GM18498 (cell line): ENCODE data around the gene CDKL2.
A peak's percentile ranks its signal among the peaks of the same experiment; 100 is the strongest.
"Not testable (repeated sequence)": the region's sequence is repeated elsewhere in the genome, so short reads cannot be mapped to it uniquely, and the experiment has no call there.

ENCODE experiments used
- ATAC-seq: cut with Tn5 transposase; IDR thresholded peaks from one replicate; pipeline ENCODE4 v1.9.1; 2021; ENCODE audit warnings: mild to moderate bottlenecking, moderate library complexity; ENCODE audit not compliant: unreplicated experiment

The CDKL2 gene

DNA sequence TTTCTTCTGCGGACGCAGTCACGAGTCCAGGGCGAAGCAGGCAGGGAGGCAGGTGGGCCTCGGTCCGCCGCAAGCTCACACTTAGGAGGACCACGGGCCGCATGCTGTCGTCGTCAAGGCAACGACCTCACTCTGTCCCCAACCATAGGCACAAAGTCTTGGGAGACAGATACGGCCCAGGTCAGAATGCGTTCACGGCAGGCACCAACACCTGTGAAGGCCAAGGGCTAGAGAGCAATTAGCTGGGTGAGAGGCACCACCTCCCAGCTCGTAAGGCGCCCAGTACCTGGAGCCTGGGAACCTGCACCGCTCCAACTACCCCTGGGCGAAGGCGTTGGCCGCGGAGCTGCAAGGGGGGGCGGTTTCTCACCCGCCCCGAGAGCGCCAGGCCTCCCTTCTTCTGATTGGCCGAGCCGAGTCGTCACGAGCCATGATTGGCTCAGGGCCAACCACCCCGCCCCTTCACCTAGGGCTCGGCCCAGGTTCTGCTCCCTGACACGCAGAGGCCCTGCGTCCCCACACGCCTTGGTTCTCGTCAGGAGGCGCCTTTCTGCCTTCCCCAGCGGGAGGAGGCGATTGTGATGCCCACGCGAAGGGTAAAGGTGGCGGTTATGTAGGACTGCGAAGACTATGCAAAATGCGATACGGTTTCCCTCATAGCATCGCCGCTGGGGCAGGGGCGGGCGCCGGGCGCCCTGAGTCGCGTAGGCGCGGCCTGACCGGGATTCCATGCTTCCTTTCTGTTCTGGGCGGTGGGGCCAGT, at the start of gene CDKL2:
Gene CDKL2, minus strand, starts transcription at position 355 of the 763 bp plus-strand sequence. CDS start 4,540 bp downstream, outside the sequence.
- ATAC-seq, result peak; percentile 100

DNA sequence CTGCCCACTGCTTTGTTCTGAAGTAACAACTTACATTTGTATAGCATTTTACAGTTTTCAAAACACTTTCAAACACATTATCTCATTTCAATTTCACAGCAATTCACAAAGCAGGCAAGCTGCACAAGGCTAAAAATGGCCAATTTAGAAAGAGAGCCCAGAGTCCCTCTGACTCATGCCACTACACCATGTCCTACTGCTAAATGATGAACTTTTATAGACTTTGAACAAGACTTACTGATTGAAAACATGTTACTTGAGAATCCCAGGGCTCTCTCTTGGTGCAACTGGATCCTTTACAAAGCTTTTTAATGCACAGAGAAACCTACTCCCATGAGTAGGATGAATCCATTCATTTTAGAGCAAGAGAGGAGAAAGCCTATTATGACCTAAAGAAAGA, 48.6 kb upstream of the CDKL2 start:
- no peak for ATAC-seq

DNA sequence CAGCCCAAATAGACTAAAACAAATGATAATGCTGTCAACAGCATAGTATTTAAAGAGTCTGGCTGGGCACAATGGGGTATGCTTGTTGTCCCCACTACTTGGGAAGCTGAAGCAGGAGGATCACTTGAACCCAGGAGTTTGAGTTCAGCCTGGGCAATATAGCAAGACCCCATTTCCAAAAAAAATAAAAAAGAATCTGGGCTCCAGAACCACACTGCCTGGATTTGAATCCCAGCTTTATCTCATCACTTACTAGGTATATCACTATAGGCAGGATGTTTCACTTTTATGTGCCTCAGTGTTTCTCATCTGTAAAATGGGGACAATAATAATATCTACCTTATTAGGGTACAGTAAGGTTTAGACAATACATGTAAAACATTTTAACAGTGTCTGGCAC, 48.1 kb upstream of the CDKL2 start:
- no peak for ATAC-seq

DNA sequence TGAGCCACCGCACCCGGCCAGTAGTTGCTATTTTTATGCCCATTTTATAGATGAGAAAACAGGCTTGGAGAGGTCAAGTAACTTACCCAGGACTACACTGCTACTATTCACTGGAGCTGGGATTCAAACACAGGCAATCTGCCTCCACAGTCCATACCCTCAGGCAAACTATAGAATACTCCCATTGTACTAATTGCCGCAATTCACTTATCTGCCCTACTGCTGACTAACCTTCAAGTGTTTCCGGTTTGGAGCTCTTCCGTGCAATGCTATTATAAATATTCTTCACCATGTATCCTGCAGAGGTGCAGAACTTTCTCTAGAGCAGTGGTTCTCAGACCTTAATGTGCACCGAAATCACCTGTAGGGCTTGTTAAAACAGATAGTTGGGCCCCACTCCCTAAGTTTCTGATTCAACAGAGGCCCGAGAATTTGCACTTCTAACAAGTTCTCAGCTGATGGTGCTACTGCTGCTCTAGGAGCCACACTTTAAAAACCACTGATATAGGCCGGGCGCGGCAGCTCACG, 44.7 kb upstream of the CDKL2 start:
- no peak for ATAC-seq

DNA sequence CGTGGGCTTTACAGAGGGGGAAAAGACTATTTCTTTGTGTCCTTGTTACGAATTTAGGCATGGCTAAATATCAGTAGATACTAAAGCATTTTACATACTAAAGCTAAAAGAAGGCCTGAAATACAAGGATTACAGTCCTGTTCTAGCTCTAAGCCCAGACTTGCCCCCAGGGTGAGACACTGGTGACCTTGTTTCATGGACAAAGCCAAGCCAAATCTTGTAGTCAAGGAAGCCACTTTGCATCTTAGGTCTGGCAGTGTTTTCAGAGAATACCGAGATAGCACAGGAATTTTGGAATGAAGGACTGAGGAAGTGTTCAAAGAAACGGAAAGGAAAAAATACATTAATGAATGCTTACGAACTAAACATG, 43.6 kb upstream of the CDKL2 start:
- no peak for ATAC-seq

GRCh38 chr4:75673027-75673958, 43.0 kb upstream of the CDKL2 start, which contains the start of gene G3BP2:
Gene G3BP2, minus strand, starts transcription at chr4:75673411. Its CDS starts 11,386 bp downstream, at chr4:75662025.
- ATAC-seq, result peak; percentile 95

- ATAC-seq, result peak; percentile 32
Measured at GRCh38 chr4:75672461-75673026, 42.2 kb upstream of the CDKL2 start.

- ATAC-seq, result no peak
Measured at GRCh38 chr4:75671802-75672421, 41.6 kb upstream of the CDKL2 start.

- no peak for ATAC-seq
Measured at GRCh38 chr4:75668596-75668995, 38.3 kb upstream of the CDKL2 start.

DNA sequence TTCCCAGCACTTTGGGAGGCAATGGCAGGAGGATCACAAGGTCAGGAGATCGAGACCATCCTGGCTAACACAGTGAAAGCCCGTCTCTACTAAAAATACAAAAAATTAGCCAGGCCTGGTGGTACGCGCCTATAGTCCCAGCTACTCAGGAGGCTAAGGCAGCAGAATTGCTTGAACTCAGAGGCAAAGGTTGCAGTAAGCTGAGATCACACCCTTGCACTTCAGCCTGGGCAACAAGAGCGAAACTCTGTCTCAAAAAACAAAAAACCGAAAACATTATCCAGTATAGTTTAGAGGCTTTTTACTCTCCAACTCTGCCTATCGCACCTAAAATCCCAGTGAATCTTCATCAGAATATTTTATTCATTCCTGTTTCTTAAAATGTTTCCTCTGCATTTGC, 37.3 kb upstream of the CDKL2 start:
- ATAC-seq, result not testable (repeated sequence)

GRCh38 chr4:75666299-75666698, 36.0 kb upstream of the CDKL2 start:
- ATAC-seq, result no peak

DNA sequence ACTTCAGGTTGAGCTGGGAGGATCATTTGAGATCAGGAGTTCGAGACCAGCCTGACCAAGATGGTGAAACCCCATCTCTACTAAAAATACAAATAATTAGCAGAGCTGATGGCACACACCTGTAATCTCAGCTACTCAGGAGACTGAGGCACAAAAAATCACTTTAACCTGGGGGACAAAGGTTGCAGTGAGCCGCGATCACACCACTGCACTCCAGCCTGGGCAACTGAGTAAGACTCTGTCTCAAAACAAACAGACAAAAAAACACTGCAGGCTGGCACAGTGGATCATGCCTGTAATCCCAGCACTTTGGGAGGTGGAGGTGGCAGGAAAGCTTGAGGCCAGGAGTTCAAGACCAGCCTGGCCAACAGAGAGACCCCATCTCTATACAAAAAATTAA, 34.3 kb upstream of the CDKL2 start:
- not testable (repeated sequence) for ATAC-seq

DNA sequence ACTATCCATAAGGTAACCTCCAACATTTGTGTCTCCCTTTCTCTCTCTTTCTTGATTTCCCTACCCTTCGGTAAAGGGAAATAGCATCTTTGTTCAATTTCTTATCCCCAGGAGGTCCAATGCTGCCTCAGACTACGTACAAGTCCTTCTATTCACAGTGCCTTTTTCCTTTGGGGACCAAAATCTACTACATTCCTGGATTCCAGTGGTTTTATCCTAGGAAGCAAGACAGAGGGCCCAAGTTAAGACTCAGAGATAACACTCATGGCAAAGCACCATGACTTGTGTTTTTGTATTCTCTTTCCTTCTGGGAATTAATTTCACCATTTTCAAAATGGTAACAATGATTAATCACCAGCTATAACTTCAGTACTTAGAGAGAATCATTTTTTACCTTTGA, 32.3 kb upstream of the CDKL2 start:
- no peak for ATAC-seq

GRCh38 chr4:75660491-75660890, 30.2 kb upstream of the CDKL2 start:
- no peak for ATAC-seq

GRCh38 chr4:75659512-75660031, 29.2 kb upstream of the CDKL2 start:
- no peak for ATAC-seq

GRCh38 chr4:75658876-75659275, 28.5 kb upstream of the CDKL2 start:
- no peak for ATAC-seq

GRCh38 chr4:75655562-75655961, 25.2 kb upstream of the CDKL2 start:
- no peak for ATAC-seq

GRCh38 chr4:75654905-75655304, 24.6 kb upstream of the CDKL2 start:
- no peak for ATAC-seq

DNA sequence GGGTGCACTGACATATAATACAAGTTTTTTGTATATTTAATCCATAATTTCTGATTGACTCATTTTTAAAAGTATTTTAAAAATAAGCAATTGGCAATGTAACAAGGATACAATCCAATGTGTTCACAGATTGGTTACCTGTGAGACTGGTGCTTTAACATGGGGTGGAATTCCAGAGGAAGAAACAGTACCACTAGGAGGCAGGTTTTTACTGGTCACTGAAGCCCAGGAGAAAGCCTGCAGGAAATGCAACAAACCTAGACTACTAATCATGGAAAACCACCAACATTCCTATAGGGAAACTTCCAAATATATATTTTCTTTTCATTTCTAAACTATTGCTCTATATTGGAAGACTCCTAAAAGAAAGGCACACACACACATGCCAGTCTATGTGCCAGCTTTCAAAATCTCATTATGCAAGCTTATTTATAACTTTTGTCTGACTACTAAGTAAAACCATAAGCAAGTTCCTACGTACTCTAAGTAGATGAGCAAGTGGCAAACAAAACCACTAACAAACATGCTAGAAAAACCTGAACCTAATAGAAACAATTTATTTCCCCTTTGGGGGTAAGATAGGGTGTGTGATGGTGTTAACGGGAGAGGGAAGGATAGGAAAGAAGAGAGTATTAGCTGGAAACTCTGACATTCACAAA, 23.6 kb upstream of the CDKL2 start:
- no peak for ATAC-seq

DNA sequence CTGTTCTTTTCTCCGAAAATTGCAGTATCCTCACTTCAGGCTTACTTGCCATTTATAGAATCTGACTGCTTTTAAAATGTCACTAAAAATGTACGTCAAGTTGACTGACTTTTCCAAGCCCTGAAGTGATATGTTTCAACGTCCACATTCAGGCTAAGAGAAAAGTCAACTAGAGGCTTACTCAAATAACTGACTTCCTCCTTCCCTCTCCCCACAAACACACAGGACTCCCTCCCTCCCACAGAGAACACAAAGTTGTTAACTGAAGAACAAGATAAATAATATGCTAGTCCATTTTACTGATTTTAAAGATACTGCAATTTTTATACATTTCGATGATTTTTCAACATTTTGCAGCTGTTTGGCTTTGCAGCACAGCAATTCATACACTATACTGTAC, 13.8 kb upstream of the CDKL2 start:
- no peak for ATAC-seq
